ENCODE results near the gene GPBP1. TPM values are rescaled to one million over a fixed set of nuclear protein-coding genes. Genes with fewer than 3 reads are reported as not detected.
"Not testable (repeated sequence)": the region's sequence is repeated elsewhere in the genome, so short reads cannot be mapped to it uniquely, and the experiment has no call there.

GPBP1 gene
- total RNA-seq, 1 donor from 2014 or later: 21.2 TPM

- no peak for DNase-seq (ENCODE audit: low spot score in 2 of 2)
- no peaks in the 10 kb centered on the region for H3K9me3 ChIP-seq
- no peaks in the 10 kb centered on the region for H3K27me3 ChIP-seq
- H3K27ac ChIP-seq: no peak overlapping the region
- intact Hi-C loops (cut with DNase I): no loop called here
- H3K4me1 ChIP-seq: peaks cover 0 to 12% of the 10 kb centered on the region in 2 donors
- TF ChIP-seq, protein P1, sequence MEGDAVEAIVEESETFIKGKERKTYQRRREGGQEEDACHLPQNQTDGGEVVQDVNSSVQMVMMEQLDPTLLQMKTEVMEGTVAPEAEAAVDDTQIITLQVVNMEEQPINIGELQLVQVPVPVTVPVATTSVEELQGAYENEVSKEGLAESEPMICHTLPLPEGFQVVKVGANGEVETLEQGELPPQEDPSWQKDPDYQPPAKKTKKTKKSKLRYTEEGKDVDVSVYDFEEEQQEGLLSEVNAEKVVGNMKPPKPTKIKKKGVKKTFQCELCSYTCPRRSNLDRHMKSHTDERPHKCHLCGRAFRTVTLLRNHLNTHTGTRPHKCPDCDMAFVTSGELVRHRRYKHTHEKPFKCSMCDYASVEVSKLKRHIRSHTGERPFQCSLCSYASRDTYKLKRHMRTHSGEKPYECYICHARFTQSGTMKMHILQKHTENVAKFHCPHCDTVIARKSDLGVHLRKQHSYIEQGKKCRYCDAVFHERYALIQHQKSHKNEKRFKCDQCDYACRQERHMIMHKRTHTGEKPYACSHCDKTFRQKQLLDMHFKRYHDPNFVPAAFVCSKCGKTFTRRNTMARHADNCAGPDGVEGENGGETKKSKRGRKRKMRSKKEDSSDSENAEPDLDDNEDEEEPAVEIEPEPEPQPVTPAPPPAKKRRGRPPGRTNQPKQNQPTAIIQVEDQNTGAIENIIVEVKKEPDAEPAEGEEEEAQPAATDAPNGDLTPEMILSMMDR (IDR thresholded peaks at IDR 0.05): no peak
- H3K4me3 ChIP-seq: no peak overlapping the region
- peaks cover 0 to 8% of the 10 kb centered on the region in 2 donors for H3K36me3 ChIP-seq
Observed at GRCh38 chr5:57189515-57189914, 15.7 kb downstream of the GPBP1 start.

DNA sequence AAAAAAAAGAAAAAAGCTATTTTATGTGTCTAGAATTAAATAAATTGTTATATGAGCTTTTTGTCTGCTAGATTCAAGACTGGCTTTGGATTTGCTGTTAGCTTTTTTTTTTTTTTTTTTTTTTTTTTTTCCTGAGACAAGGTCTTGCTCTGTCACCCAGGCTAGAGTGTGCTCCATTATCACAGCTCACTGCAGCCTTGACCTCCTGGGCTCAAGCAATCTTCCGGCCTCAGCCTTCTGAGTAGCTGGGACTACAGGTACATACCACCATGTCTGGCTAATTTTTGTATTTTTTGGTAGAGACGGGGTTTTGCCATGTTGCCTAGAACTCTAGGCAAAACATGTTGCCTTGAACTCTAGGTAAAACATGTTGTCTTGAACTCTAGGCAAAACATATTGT lies 16.7 kb downstream of the GPBP1 start:
- Histone ChIP-seq H3K9me3 (no peaks in the 10 kb centered on the region), H3K4me1 (peaks cover 0 to 11% of the 10 kb centered on the region in 2 donors), H3K4me3 (no peak overlapping the region), H3K27me3 (no peaks in the 10 kb centered on the region), H3K36me3 (peaks cover 0 to 7% of the 10 kb centered on the region in 2 donors), H3K27ac (no peak overlapping the region)
- intact Hi-C loops (cut with DNase I): no loop called here
- TF ChIP-seq, protein P1 (IDR thresholded peaks at IDR 0.05): no peak
- no peak for DNase-seq (ENCODE audit: low spot score in 2 of 2)

DNA sequence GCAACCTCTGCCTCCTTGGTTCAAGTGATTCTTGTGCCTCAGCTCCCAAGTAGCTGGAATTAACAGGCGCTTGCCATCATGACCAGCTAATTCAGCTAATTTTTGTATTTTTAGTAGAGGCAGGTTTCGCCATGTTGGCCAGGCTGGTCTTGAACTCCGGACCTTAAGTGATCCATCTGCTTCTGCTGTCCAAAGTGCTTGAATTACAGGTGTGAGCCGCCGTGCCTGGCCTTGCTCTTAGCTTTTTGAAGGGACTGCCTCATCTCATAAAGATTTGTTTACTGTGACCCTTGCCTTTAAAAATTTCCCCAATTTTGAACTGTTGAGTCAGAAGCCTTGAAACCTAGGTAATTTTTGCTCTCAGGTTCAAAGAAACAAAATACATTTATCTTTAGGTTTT lies 17.3 kb downstream of the GPBP1 start:
- Histone ChIP-seq H3K9me3 (no peaks in the 10 kb centered on the region), H3K4me3 (no peak overlapping the region), H3K27ac (no peak overlapping the region), H3K27me3 (no peaks in the 10 kb centered on the region), H3K36me3 (peaks cover under 1 to 7% of the 10 kb centered on the region in 2 donors), H3K4me1 (peaks cover 0 to 9% of the 10 kb centered on the region in 2 donors)
- DNase-seq (ENCODE audit: low spot score in 2 of 2): no peak
- TF ChIP-seq, protein P1 (IDR thresholded peaks at IDR 0.05): no peak
- intact Hi-C loops (cut with DNase I): no loop called here

- H3K27me3 ChIP-seq: no peaks in the 10 kb centered on the region
- TF ChIP-seq, protein P1 (IDR thresholded peaks at IDR 0.05): no peak
- intact Hi-C loops (cut with DNase I): no loop called here
- no peak for DNase-seq (ENCODE audit: low spot score in 2 of 2)
- peaks cover 0 to 4% of the 10 kb centered on the region in 2 donors for H3K4me1 ChIP-seq
- no peaks in the 10 kb centered on the region for H3K9me3 ChIP-seq
- H3K4me3 ChIP-seq: no peak overlapping the region
- peaks cover 7 to 8% of the 10 kb centered on the region in 2 donors for H3K36me3 ChIP-seq
- no peak overlapping the region for H3K27ac ChIP-seq
Observed at GRCh38 chr5:57191986-57192385, 18.1 kb downstream of the GPBP1 start.

GRCh38 chr5:57192832-57193231 lies 19.0 kb downstream of the GPBP1 start:
- DNase-seq (ENCODE audit: low spot score in 2 of 2); H3K27me3 ChIP-seq; H3K4me1 ChIP-seq; H3K4me3 ChIP-seq; H3K9me3 ChIP-seq; H3K27ac ChIP-seq; H3K36me3 ChIP-seq; intact Hi-C loops (cut with DNase I): not testable (repeated sequence)

GRCh38 chr5:57193757-57194413 lies 20.0 kb downstream of the GPBP1 start:
- Histone ChIP-seq H3K27me3 (no peaks in the 10 kb centered on the region), H3K4me1 (no peaks in the 10 kb centered on the region), H3K9me3 (no peaks in the 10 kb centered on the region), H3K36me3 (peaks cover 7 to 8% of the 10 kb centered on the region in 2 donors), H3K27ac (no peak overlapping the region), H3K4me3 (no peak overlapping the region)
- TF ChIP-seq, protein P1 (IDR thresholded peaks at IDR 0.05): no peak
- no peak for DNase-seq (ENCODE audit: low spot score in 2 of 2)
- intact Hi-C loops (cut with DNase I): no loop called here
